Measurements from ENCODE around the gene CHTF8. TPM values are rescaled to one million over a fixed set of nuclear protein-coding genes. Genes with fewer than 3 reads are reported as not detected.

The CHTF8 gene
- total and polyA plus RNA-seq, 7 donors: 26.2 to 69.1 (median 48.4) TPM

DNA sequence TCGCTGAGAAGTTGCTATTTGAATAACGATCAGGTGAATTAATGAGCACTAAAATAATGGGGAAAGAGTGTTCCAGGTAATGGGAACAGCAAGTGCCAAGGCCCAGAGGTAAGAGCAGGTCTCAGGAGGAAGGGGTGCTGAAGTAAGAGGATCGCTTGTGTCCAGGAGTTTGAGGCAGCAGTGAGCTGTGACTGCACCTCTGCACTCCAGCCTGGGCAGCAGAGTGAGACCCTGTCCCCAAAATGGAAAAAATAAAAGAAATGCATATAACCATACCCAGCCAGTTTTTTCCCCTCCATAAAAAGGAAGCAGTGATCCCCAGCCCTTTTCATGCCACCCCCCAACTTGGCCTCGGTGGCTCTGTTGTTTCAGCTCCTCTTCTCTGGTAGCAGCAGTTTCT lies 43.7 kb downstream of the CHTF8 start:
- intact Hi-C loops (cut with DNase I): no loop called here
- no peak for DNase-seq
- TF ChIP-seq, protein P1, sequence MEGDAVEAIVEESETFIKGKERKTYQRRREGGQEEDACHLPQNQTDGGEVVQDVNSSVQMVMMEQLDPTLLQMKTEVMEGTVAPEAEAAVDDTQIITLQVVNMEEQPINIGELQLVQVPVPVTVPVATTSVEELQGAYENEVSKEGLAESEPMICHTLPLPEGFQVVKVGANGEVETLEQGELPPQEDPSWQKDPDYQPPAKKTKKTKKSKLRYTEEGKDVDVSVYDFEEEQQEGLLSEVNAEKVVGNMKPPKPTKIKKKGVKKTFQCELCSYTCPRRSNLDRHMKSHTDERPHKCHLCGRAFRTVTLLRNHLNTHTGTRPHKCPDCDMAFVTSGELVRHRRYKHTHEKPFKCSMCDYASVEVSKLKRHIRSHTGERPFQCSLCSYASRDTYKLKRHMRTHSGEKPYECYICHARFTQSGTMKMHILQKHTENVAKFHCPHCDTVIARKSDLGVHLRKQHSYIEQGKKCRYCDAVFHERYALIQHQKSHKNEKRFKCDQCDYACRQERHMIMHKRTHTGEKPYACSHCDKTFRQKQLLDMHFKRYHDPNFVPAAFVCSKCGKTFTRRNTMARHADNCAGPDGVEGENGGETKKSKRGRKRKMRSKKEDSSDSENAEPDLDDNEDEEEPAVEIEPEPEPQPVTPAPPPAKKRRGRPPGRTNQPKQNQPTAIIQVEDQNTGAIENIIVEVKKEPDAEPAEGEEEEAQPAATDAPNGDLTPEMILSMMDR (IDR thresholded peaks at IDR 0.05): no peak

DNA sequence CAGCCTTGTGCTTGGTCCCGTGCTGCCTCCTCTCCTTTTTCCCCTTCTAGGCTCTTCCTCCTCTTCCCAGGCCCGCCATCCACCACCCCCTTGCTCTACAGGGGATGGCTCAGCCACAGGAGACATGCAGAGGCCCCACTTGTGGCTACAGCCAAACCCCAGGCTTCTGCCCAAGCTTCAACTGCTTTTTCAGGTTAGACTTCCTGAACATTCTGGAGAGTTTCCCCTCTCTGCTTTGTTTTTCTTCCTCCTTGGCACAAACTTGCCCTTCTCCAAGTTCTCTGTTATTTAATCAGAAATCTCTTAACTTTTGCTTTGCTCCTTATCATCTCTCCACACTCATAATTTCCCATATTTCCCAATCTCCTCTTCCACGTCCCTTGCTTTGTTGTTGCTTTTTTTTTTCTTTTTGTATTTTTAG lies 45.2 kb downstream of the CHTF8 start:
- H3K4me3 ChIP-seq: no peak overlapping the region
- H3K27me3 ChIP-seq (ENCODE audit: insufficient read depth in 3 of 3, low read length in 2 of 3): no peaks in the 10 kb centered on the region
- H3K36me3 ChIP-seq (ENCODE audit: insufficient read depth in 1 of 2, low read depth in 1 of 2): peaks cover 0 to 13% of the 10 kb centered on the region in 2 donors
- ATAC-seq (no peak), DNase-seq (no peak)
- intact Hi-C loops (cut with DNase I): no loop called here
- TF ChIP-seq, protein P1 (IDR thresholded peaks at IDR 0.05): no peak
- no peaks in the 10 kb centered on the region for H3K4me1 ChIP-seq
- WGBS, 3 donors: 62 to 73% (median 64%) methylated on average over 3 of the region's 3 CpGs
- no peaks in the 10 kb centered on the region for H3K9me3 ChIP-seq
- no peak overlapping the region for H3K27ac ChIP-seq

More for the DNA sequence above, 43.7 kb downstream of the CHTF8 start:
- H3K4me1 ChIP-seq: peaks cover 3% of the 10 kb centered on the region
- H3K4me3 ChIP-seq: no peak overlapping the region
- 73 to 79% (median 73%) methylated on average over 4 of the region's 4 CpGs for WGBS, 3 donors
- H3K36me3 ChIP-seq (ENCODE audit: insufficient read depth in 1 of 2, low read depth in 1 of 2): peaks cover 0 to 7% of the 10 kb centered on the region in 2 donors
- H3K9me3 ChIP-seq: no peaks in the 10 kb centered on the region
- ATAC-seq: no peak
- no peaks in the 10 kb centered on the region for H3K27me3 ChIP-seq (ENCODE audit: insufficient read depth in 3 of 3, low read length in 2 of 3)
- no peak overlapping the region for H3K27ac ChIP-seq

DNA sequence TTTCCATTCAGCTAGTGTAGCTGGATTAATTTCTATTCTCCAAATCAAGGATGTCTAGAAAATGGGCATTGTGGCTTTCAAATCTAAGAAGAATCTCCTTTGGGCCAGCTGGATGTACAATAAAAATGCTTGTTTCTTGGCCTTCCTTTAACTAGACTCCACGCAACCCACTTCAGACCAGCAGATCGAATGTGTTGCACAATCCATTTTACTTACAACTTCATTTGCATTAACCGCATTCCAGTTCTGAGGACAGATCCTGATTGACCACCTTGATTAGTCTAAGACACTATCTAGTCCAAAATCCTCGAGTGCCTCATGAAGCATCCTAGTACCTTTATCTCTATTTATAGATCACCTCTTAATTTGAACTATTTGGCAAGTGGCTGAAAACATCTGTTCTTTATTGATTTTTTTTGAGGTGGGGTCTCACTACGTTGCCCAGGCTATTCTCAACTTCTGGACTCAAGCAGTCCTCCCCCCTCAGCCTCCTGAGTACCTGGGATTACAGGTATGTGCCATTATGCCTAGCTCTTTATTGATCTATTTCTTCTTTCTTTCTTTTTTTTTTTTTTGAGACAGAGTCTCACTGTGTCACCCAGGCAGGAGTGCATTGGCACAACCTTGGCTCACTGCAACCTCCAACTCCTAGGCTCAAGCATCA lies 47.2 kb downstream of the CHTF8 start:
- no peak for ATAC-seq

DNA sequence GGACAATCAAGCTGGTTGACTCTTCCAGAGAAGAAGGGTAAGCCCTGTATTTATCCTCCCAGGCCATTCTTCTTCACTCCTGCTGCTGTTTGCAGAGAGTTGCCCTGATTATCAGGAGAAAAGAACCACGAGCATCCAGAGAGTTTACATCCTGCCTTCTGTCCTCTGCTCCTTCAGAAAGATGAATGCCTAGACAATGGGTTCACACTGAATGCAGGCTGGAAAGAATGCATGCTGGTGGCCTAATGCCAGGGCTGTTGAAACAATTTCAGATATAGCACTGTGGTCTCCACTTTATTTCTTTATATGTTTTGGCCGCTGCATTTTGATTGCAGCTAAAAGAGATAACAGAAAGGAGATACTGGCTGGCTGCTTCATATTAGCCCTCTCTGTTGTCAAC lies 48.1 kb downstream of the CHTF8 start:
- WGBS, 3 donors: 56 to 75% (median 73%) methylated on average over 2 of the region's 2 CpGs
- Histone ChIP-seq H3K4me3 (no peak overlapping the region), H3K27me3 (ENCODE audit: insufficient read depth in 3 of 3, low read length in 2 of 3) (no peaks in the 10 kb centered on the region), H3K4me1 (no peaks in the 10 kb centered on the region), H3K36me3 (ENCODE audit: insufficient read depth in 1 of 2, low read depth in 1 of 2) (peaks cover 0 to 13% of the 10 kb centered on the region in 2 donors), H3K9me3 (no peaks in the 10 kb centered on the region), H3K27ac (no peak overlapping the region)
- DNase-seq (no peak), ATAC-seq (no peak)
- TF ChIP-seq, protein P1 (IDR thresholded peaks at IDR 0.05): no peak
- intact Hi-C loops (cut with DNase I): no loop called here

More for the DNA sequence above, 47.2 kb downstream of the CHTF8 start:
- Histone ChIP-seq H3K9me3 (no peaks in the 10 kb centered on the region), H3K27ac (no peak overlapping the region), H3K4me3 (no peak overlapping the region), H3K27me3 (ENCODE audit: insufficient read depth in 3 of 3, low read length in 2 of 3) (no peaks in the 10 kb centered on the region), H3K36me3 (ENCODE audit: insufficient read depth in 1 of 2, low read depth in 1 of 2) (peaks cover 0 to 13% of the 10 kb centered on the region in 2 donors), H3K4me1 (no peaks in the 10 kb centered on the region)
- WGBS, 3 donors: 86 to 94% (median 92%) methylated on average over 5 of the region's 5 CpGs
- intact Hi-C loops (cut with DNase I): no loop called here
- DNase-seq: no peak
- TF ChIP-seq, protein P1 (IDR thresholded peaks at IDR 0.05): no peak

Data from psoas muscle (tissue), 8 donors.